HG03442 (cell line): ENCODE measurements around the gene SFXN1.

Experiments
- ATAC-seq: cut with Tn5 transposase; IDR thresholded peaks from one replicate; pipeline ENCODE4 v1.9.1; 2021; ENCODE audit warnings: mild to moderate bottlenecking, moderate library complexity; ENCODE audit not compliant: unreplicated experiment

The SFXN1 gene

DNA sequence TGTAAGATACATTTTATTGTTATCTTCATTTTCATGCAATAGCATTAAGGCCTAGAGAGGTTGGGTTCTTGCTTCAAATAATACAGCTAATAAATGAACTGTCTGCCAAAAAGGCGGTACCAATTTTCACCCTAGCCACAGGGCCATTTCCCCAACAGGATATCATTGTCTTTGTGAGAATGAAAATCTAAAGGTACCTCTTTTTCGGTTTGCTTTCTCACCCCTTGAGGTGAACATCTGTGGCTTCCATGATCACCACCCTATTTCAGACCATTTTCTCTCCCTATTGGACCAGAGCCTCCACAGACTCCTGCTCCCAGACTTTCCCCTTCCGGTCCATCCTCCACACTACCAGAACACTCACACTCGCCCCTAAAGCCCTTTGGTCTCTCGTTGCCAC, 60.2 kb downstream of the SFXN1 start:
- no peak for ATAC-seq

DNA sequence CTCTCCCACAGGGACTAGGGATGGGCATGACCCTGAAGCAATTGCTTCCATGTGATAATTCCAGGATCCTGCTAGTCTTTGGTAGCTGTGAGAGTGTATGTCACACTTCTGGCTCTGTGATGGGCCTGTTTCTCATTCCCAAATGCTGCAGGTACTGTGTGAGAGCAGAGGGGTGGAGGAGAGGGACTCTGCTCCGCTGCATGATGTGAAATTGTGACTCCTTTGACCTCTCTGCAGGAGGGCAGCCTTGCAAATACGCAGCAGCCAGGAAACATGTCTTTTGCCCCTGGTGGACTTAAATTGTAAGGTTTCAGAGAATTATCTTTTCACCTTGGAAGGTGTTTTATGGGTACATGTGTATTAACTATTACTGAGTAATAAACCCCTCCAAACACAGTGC, 61.6 kb downstream of the SFXN1 start:
- ATAC-seq, result no peak

DNA sequence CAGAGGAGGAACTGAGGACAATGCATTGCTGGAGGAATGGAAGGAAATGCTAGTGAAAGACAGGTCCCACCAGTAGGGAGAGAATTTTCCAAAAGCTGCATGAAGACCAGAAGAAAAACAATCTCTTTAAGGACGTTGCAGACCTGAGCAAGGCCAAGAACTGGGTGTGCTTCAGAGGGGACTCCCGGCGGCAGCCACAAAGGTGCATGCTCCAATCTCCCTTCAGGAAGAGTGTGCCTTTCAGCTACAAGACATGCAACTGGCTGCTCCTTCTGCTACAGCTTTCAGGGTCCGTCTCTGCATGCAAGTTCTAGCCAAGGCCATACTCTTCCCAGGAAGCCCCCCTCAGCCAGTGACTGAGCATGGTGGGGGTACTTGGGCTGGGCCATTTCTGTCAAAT, 62.9 kb downstream of the SFXN1 start:
- ATAC-seq, result no peak

DNA sequence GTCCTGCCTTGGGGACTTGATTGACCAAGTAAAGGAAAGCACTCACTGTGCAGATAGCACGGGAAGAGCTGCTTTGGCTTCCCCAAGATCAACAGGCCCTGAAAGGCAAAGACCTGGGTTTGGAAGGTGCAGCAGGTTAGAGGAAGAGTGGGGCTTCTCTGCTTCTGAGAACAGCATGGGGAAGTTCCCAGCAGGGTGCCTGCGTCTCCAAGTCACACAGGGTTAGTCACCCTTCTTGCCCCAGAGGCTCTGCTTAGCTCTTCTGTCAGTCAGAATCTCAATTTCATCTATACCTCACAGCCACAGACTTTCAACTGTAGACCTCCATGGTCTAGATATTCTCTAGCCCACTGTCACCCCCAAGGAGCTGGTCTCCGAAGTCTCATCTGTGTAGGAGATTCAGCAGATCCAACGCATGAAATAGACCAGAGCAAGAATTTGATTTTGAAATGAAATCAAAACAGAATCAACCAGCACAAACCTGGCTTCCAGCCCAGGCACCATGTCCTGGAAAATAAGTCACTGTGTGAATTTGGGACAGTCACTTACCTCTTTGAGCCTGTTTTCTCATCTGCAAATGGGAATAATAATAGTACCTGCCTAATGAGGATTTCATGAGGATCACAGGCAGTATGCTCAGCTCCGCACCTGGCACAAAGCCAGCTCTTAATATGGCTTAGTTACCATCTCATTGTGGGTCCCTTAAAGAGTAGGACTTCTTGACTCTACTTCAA, 64.0 kb downstream of the SFXN1 start:
- ATAC-seq, result no peak

DNA sequence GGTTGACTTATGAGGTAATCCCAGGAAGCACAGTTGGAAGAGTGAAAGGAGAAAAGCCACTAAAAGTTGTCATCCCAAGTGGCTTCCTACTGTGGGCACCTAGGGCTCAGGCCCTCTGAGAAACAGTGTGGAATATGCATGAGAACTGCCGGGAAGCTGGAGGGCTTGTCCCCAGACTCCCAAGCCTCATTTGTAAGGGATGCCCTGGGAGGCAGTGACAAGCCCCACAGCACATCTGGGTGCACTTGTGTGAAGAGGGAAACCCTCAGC, 64.5 kb downstream of the SFXN1 start:
- no peak for ATAC-seq

DNA sequence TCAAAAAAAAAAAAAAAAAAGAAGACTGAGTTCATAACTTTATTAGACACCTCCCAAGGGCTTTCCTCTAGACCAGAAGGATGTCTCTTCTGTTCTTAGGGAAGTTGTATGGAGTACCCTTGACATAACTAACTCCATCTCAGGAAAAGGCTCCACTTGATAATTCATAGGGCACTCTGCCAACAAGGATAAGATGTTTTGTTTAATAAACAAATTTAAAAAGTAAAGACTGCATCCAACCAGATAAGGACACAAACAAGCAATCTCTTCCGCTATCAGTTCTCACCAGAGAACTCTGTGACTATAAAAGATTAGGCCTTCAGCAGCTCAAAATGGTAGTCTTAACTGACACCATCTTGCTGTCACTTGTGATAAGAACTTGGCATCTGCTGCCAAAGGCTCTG, 65.8 kb downstream of the SFXN1 start:
- no peak for ATAC-seq

DNA sequence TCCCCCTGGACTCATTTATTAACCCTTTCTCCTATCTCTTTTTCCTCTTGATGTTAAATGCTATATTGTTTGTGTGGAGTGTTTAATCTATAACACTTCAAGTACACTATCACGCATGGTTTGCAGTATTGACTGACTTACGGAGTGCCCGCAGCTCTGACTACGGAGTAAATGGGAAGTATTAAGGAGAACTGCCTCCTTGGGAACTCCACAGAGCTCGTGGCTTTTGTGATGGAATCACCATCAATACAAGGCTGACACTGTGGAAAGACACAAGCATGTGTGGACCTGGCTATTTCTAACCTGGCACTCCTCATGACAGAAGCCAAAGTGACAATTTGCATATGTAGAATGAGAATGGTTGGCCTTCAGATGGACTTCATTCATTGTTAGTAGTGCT, 66.2 kb downstream of the SFXN1 start:
- no peak for ATAC-seq

DNA sequence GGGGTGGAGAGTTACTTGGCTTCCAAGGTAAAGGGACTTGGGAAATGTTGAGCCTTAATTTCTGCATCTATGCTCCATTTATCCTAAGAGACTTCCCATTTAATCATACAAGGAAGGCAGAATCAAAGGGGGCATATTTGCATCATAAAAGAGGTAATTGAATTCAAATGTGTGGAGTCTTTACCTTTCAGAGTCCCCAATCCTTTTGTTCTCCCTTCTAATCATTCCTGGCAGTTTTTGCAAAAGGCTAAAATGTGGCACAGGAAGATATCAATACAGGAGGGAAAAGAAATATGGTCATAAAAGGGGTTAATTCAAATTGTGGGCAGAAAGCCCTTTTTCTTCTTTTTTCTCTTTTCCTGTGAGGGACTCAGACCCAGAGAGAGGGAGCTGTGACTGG, 69.5 kb downstream of the SFXN1 start:
- no peak for ATAC-seq

DNA sequence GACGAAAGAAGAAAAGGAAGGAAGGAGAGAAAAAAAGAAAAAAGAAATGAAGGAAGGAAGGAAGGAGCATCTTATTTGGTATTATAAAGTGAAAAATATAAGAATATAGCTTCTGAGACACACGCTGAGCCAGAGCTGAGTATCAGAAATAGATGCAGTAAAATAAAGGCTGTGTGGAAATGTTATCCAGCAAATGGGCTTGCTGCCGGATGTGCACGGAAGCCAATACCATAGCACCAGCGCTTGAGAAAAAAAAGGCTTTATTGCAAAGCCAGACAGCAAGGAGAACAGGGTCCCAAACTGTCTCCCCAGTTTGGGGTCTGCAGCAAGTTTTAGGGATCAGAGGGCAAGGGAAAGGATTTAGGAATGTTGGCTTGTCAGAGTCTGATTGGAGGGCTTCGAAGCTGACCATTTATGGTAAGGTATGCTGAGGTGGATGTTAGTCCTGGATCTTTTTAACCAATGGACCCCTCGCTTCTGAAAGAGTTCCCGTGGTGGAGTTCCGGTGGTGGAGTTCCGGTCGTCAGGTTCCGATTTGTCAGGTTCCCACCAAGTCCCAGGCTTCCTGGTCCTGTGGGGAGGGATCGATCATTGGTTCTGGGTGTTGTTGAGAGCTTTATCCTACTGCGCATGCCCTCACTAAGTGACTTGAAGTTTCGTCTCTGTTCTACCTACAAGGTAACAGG, 70.4 kb downstream of the SFXN1 start:
- ATAC-seq, result no peak

DNA sequence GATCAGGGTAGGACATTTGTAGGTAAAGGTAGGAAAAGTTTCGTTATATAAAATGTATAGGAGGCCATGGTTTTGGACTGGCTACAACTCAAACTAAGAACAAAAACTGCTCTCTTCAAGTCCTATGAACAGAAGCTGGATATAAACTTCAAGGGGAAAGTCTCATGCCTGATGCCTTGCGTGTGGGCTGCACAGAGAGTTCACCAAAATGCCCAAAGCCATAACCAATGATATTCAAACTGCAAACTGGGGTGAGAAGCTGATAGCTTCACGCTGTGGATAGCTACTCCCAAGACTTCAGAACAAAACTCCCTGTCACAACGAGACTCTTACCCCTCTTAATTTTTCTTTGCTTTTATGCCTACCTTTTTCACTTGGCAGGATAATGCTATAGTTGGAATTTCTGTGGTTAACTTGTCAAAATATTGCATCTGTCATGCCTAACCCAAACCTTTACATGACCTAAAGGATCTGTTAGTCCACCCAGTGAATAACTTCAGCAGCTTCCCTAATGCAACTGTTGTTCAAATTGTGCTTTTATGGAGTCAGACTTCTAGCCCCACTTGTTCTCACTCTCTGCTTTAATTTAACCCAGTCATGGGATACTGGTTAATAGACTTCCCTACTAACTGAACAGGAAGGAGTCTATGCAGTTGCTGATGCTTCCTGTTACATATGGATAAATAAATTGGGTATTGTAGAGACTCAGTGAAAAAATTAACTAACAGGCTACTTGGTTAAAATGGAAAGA, 71.9 kb downstream of the SFXN1 start:
- no peak for ATAC-seq

DNA sequence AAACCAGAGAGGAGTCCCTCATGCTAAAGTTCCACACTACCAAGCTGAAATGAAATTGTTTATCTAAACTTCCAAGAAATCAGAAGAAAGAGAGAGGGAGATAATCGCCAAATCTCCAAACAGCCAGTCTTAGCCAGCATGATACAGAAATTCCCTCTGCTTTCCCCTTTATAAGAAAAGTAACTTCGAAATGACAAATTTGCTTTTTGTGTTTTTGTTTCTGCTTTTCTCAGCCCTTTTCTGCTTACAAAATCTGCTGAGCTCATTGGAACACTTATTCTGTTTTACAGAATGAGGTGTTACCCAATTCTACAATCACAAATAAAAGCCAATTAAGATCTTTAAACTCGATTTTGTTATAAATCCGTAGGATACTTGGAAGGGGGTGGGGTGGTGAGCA, 72.9 kb downstream of the SFXN1 start:
- no peak for ATAC-seq

DNA sequence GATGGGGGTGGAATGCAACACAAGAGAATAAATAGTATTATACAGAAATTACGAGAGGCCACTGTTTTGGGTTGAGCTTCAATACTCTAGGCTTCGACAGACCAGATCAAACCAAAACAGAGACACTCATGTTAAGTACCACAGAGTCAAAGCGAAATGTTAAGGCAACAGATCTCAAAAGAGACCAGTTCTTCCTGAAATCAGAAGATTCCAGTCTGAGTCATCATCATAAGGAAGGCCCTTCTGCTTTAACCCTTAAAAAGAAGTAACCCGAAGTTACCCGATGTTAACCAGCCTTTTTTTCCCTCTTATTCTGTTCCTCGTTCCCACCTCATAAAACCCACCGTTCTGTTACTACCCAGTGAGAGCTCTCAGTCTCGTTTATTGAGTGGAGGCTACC, 75.9 kb downstream of the SFXN1 start:
- ATAC-seq, result no peak

DNA sequence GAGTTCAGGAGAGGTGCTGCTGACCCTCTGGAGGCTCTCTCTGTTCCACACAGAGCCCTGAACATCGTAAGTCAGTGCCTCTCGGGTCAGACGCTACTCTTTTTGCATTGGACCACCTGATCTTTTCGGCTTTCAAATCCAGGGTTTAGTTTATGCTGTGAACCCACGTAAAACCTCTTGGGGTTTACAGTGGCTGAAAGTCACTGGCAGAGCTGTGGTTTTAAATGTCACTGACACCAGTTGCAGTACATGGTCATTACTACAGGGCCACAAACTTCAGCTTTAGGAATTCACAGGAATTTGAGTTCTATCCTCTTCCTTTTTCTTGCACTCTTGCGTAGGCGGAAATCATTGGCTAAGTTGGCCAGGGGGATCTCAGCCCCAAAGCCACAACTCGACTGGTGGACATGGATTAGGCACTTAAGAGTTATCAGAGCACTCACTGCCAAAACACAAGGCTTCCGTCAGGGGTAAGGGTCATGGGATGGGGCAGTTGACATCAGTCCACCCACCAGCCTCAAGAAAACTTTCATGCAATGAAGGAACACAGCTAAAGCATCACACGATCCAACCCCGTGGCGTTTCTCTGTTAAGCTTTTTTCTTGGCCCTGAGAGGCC, 76.9 kb downstream of the SFXN1 start:
- no peak for ATAC-seq

DNA sequence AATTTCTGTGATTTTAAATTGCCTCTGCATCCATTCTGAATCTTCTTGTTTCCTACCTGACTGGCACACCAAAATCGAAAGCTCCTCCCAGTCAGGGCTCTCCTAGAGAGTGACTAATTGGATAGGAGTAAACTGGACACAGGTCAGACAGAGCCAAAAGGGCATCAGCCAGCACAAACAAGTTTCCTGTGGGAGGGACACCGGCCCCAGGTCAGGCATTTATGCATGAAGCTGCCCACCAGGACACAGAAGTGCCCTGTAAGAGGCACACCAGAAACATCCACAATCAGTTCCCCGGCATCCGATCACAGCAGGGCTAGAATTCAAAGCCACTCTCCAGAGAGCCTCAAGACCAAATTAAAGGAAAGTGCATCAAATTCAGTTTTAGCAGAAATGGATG, 78.4 kb downstream of the SFXN1 start:
- no peak for ATAC-seq

DNA sequence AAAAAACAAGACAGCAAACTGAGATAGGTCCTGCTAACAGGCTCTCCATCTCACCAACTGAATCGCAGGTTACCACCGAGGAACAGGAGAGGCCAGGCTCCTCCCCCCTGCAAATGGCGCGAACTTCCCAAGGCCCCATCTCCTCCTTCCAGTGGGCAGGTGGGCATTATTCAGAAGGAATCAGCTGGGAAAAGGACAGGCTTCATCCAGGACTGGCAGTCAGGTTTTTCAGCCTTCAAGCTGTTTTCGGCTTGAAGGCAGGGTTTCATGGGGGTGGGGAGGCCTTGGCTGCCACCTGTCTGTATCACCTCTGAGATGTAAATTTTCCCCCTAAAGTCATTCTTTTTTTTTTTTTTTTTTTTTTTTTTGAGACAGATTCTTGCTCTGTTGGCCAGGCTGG, 79.4 kb downstream of the SFXN1 start:
- no peak for ATAC-seq

DNA sequence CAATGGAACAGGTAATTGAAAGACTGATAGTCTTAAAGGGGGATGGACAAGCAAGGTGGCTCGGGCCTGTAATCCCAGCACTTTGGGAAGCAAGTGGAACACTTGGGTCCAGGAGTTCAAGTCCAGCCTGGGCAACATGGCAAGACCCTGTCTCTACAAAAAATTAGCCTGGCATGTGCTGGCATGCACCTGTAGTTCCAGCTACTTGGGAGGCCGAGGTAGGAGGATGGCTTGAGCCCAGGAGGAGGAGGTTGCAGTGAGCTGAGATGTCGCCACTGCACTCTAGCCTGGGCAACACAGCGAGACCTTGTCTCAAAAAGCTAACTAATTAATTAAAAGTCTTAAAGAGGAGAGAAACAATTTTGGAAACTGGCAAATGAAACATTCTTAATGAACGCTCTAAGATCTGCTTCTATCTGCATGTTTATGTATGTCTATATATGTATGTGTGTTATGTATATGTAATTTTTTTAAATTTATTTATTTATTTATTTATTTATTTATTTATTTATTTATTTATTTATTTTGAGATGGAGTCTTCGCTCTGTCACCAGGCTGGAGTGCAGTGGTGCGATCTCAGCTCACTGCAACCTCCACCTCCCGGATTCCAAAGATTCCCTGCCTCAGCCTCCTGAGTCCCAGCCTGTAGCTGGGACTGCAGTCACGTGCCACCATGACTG, 80.6 kb downstream of the SFXN1 start:
- no peak for ATAC-seq

DNA sequence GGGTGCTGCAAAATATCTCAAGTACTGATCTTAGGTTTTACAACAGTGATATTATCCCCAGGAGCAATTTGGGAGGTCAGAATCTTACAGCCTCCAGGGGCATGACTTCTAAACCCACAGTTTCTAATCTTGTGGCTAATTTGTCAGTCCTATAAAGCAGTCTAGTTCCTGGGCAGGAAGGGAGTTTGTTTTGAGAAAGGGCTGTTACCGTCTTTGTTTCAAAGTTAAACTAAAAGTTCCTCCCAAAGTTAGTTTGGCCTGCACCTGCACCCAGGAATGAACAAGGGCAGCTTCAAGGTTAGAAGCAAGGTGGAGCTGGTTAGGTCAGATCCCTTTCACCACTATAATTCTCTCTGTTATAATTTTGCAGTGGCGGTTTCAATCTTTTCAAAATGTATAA, 81.7 kb downstream of the SFXN1 start:
- ATAC-seq, result no peak

DNA sequence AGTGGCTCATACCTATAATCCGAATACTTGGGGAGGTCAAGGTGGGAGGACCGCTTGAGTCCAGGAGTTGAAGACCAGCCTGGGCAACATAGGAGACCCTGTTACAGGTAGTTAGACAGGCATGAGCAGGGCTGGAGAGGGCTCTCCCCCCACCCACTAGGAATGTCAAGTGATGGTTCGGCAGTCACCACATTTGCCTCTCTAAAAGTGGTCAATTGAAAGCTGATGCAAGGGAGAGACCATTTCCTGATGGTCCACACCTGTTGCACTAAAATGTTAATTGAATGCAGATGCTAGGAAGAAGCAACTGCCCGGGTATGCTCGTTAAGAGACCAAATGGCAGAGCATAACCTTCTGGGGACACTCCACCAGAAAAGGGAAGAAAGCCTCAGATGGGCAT, 82.7 kb downstream of the SFXN1 start:
- ATAC-seq, result no peak

DNA sequence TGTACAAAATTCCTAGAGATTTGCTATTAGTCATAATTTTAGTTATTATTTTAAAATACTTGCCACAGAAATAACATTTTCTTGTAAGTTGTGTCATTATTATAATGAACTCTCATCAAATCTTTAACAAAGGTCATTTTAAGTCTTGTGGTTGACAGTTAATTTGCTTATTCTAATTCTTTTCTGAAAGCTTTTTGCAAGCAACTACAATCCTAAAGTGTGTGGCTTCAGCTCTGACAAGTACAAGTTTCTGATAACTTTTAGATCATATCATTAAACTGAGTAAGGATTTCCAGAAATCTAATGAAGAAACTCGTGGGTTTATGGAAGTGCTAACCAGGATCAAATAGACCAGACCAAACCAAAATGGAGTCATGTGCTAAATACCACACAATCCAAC, 86.4 kb downstream of the SFXN1 start:
- no peak for ATAC-seq

DNA sequence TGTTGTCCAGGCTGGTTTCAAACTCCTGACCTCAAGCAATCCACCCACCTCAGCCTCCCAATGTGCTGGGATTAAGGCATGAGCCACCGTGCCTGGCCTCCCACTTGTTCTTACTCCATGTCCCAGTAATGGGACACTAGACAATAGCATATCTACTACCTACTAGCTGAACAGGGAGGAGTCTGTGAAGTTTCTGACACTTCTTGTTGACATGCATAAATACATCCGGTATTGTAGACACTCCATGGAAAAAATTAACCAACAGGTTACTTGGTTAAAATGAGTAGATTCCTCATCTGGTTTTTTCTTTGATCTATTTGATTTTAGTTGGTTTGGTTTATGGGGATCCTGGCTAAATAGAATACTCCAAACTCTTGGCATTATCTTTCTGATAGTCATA, 88.3 kb downstream of the SFXN1 start:
- no peak for ATAC-seq

DNA sequence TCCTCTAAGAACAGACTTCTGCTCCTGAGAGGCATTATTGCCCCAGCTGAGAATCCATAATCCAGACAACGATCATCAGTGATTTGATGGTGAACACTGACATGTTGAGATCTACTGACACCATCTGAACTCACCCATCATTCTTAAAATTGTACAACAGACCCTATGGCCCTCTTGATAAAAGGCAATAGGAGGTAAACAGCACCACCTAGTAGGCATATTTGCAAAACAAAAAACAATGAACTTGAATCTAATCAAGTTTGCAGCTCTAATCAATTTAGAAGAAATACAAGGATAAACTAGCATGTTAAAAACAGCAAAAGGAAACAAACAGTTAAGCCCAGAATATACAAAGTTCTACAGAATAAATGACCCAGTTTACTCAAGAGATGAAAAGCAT, 89.6 kb downstream of the SFXN1 start:
- no peak for ATAC-seq
